OCI-LY7 (cell line): ENCODE results near the gene PAEP. TPM values are rescaled to one million over a fixed set of nuclear protein-coding genes. Genes with fewer than 3 reads are reported as not detected.

ENCODE experiments used
- BruUV-seq: library from RNA; stranded (reverse); fragments of 400-500 nt; replicated peaks from 2 replicates; lab custom pipeline; 2021; lab: Mats Ljungman, UMichigan
- CTCF ChIA-PET: fragments of 300-600 bp; sonication (Branson Sonifier 250); formaldehyde crosslinking; loops from one replicate; lab custom pipeline; 2022; ENCODE audit warnings: antibody characterized with exemption; ENCODE audit not compliant: unreplicated experiment; lab: Charles Lee
- POLR2A ChIA-PET: fragments of 300-600 bp; sonication (Branson Sonifier 250); formaldehyde crosslinking; loops from one replicate; lab custom pipeline; 2022; ENCODE audit warnings: antibody characterized with exemption; lab: Charles Lee
- DNase-seq: peaks from one replicate; pipeline ENCODE4 v3.0.0-alpha.2; 2015; ENCODE audit warnings: low spot score
- H2AFZ ChIP-seq: fragments of 200-600 bp; sonication (generic), shearing (Covaris generic); 2 replicates; pipeline ENCODE4 v1.6.1; 2014; ENCODE audit warnings: mild to moderate bottlenecking, antibody characterized with exemption, low read length, moderate library complexity
- H3K27ac ChIP-seq: fragments of 200-600 bp; sonication (generic); 2 replicates; pipeline ENCODE4 v1.5.1; 2014; ENCODE audit warnings: mixed run types, low read depth, mild to moderate bottlenecking, moderate library complexity, low read length, inconsistent platforms; ENCODE audit not compliant: poor library complexity, severe bottlenecking
- H3K36me3 ChIP-seq: fragments of 200-600 bp; sonication (generic); 2 replicates; pipeline ENCODE4 v1.6.1; 2014; ENCODE audit warnings: mild to moderate bottlenecking, antibody characterized with exemption, low read length, moderate library complexity, mixed read lengths; ENCODE audit not compliant: insufficient read depth
- H3K4me1 ChIP-seq: fragments of 200-600 bp; sonication (generic); 2 replicates; pipeline ENCODE4 v1.5.1; 2014; ENCODE audit warnings: mild to moderate bottlenecking, low read length; ENCODE audit not compliant: insufficient read depth, poor library complexity, severe bottlenecking
- H3K4me2 ChIP-seq: fragments of 200-600 bp; sonication (generic); 2 replicates; pipeline ENCODE4 v1.6.1; 2014; ENCODE audit warnings: mild to moderate bottlenecking, low read length
- H3K4me3 ChIP-seq: fragments of 200-600 bp; sonication (generic); 2 replicates; pipeline ENCODE4 v1.5.1; 2014; ENCODE audit warnings: mild to moderate bottlenecking, low read depth, low read length; ENCODE audit not compliant: poor library complexity, severe bottlenecking
- H3K79me2 ChIP-seq: fragments of 200-600 bp; sonication (generic); 2 replicates; pipeline ENCODE4 v1.6.1; 2016; ENCODE audit warnings: low read depth, mild to moderate bottlenecking, low read length, moderate library complexity, mixed read lengths; ENCODE audit not compliant: insufficient read depth
- H3K9me2 ChIP-seq: fragments of 200-600 bp; sonication (generic); 2 replicates; pipeline ENCODE4 v1.6.1; 2016; ENCODE audit warnings: mild to moderate bottlenecking, low read length, mixed read lengths; ENCODE audit not compliant: insufficient read depth
- H3K9me3 ChIP-seq: fragments of 200-600 bp; sonication (generic); 2 replicates; pipeline ENCODE4 v1.6.1; 2014; ENCODE audit warnings: mild to moderate bottlenecking, mixed run types, low read length, mixed read lengths
- H4K20me1 ChIP-seq: fragments of 200-600 bp; sonication (generic); 2 replicates; pipeline ENCODE4 v1.6.1; 2014; ENCODE audit warnings: mild to moderate bottlenecking, antibody characterized with exemption, low read length, moderate library complexity, mixed read lengths; ENCODE audit not compliant: insufficient read depth
- CTCF ChIP-seq: fragments of 200-600 bp; sonication (generic); conservative IDR thresholded peaks from 2 replicates; pipeline ENCODE4 v1.5.1; 2014; ENCODE audit warnings: mild to moderate bottlenecking, antibody characterized with exemption, low read length, moderate library complexity, mixed read lengths
- EZH2phosphoT487 ChIP-seq: fragments of 200-600 bp; sonication (generic); IDR thresholded peaks from 2 replicates; pipeline ENCODE4 v1.6.1; 2018; ENCODE audit warnings: low read depth, borderline replicate concordance, mild to moderate bottlenecking, mixed run types, antibody characterized with exemption, low read length, moderate library complexity, mixed read lengths
- intact Hi-C: fragments of 100-400 bp; cut with micrococcal nuclease; formaldehyde crosslinking; loops from one replicate; pipeline ENCODE4 v1.10.0; 2022; ENCODE audit not compliant: unreplicated experiment
- total RNA-seq, 2 experiments: library from RNA; depleted of rRNA in 1 of 2; stranded (reverse); fragments of >200 nt in 1 of 2; shearing (Covaris generic) in 1 of 2; gene quantifications; 2 replicates each; pipeline ENCODE4 v1.2.3, GENCODE V29; 2014 to 2022

The PAEP gene
- total RNA-seq, 2 experiments from 2014 or later, result not detected

- no peaks in the 10 kb centered on the region for H3K4me1 ChIP-seq
- no peaks in the 10 kb centered on the region for H4K20me1 ChIP-seq
- TF ChIP-seq EZH2phosphoT487 (no peak), CTCF (no peak)
- no peaks in the 10 kb centered on the region for H3K36me3 ChIP-seq
- H3K9me2 ChIP-seq, result no peaks in the 10 kb centered on the region
- BruUV-seq, result no TSS peak
- intact Hi-C loops, result no loop called here
- no peak overlapping the region for H3K4me2 ChIP-seq
- H3K4me3 ChIP-seq, result no peak overlapping the region
- POLR2A ChIA-PET, result no interaction called here
- H3K79me2 ChIP-seq, result no peaks in the 10 kb centered on the region
- no peak overlapping the region for H2AFZ ChIP-seq
- DNase-seq, result no peak
- CTCF ChIA-PET, result no interaction called here
- H3K27ac ChIP-seq, result no peak overlapping the region
- H3K9me3 ChIP-seq, result no peaks in the 10 kb centered on the region
Measured at GRCh38 chr9:135605238-135605781, 43.8 kb downstream of the PAEP start.

- H3K27ac ChIP-seq, result no peak overlapping the region
- no peak overlapping the region for H3K4me2 ChIP-seq
- DNase-seq, result no peak
- H3K4me1 ChIP-seq, result no peaks in the 10 kb centered on the region
- ChIA-PET POLR2A (no interaction called here), CTCF (interaction anchor here (0.6 kb wide), 1 partner anchor 330 kb away, joined by 4 read pairs; no protein-coding TSS in a partner anchor)
- H4K20me1 ChIP-seq, result no peaks in the 10 kb centered on the region
- H2AFZ ChIP-seq, result no peak overlapping the region
- BruUV-seq, result no TSS peak
- no peak overlapping the region for H3K4me3 ChIP-seq
- no peaks in the 10 kb centered on the region for H3K79me2 ChIP-seq
- H3K9me2 ChIP-seq, result no peaks in the 10 kb centered on the region
- H3K36me3 ChIP-seq, result no peaks in the 10 kb centered on the region
- TF ChIP-seq CTCF (no peak), EZH2phosphoT487 (no peak)
- H3K9me3 ChIP-seq, result no peaks in the 10 kb centered on the region
- intact Hi-C loops, result no loop called here
Measured at GRCh38 chr9:135606885-135607259, 45.3 kb downstream of the PAEP start.

GRCh38 chr9:135607401-135608293, 46.1 kb downstream of the PAEP start:
- H3K9me2 ChIP-seq, result no peaks in the 10 kb centered on the region
- H3K9me3 ChIP-seq, result no peaks in the 10 kb centered on the region
- ChIA-PET CTCF (no interaction called here), POLR2A (no interaction called here)
- no peaks in the 10 kb centered on the region for H3K4me1 ChIP-seq
- no peak overlapping the region for H3K4me2 ChIP-seq
- DNase-seq, result no peak
- H3K27ac ChIP-seq, result no peak overlapping the region
- no peak overlapping the region for H2AFZ ChIP-seq
- TF ChIP-seq CTCF, result no peak
- TF ChIP-seq EZH2phosphoT487, result no peak
- H3K79me2 ChIP-seq, result no peaks in the 10 kb centered on the region
- intact Hi-C loops, result no loop called here
- H3K4me3 ChIP-seq, result no peak overlapping the region
- no TSS peak for BruUV-seq
- no peaks in the 10 kb centered on the region for H3K36me3 ChIP-seq
- H4K20me1 ChIP-seq, result no peaks in the 10 kb centered on the region
